ENCODE data around the gene RNPS1.

DNA sequence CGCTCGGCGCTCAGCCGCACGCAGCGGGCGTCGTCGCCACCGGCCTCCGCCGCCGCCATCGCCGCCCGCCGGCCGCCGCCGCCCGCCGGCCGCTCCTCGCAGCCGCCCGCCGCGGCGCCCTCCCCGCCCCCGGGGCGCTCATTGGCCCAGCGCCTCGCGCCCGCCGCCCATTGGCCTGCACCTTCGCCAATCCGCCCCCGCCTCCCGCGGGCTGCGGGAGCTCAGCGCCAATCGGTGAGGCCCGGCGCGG lies 53.3 kb downstream of the RNPS1 start, which contains the start of gene PGP:
- TF ChIP-seq, protein P1, sequence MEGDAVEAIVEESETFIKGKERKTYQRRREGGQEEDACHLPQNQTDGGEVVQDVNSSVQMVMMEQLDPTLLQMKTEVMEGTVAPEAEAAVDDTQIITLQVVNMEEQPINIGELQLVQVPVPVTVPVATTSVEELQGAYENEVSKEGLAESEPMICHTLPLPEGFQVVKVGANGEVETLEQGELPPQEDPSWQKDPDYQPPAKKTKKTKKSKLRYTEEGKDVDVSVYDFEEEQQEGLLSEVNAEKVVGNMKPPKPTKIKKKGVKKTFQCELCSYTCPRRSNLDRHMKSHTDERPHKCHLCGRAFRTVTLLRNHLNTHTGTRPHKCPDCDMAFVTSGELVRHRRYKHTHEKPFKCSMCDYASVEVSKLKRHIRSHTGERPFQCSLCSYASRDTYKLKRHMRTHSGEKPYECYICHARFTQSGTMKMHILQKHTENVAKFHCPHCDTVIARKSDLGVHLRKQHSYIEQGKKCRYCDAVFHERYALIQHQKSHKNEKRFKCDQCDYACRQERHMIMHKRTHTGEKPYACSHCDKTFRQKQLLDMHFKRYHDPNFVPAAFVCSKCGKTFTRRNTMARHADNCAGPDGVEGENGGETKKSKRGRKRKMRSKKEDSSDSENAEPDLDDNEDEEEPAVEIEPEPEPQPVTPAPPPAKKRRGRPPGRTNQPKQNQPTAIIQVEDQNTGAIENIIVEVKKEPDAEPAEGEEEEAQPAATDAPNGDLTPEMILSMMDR (IDR thresholded peaks at IDR 0.05; ENCODE audit: low read length), result no peak
- TF ChIP-seq EZH2phosphoT487 (IDR thresholded peaks at IDR 0.05; ENCODE audit: low read length), result no peak

Measured in MM.1S (cell line).